ENCODE data around the gene CPED1. TPM values are rescaled to one million over a fixed set of nuclear protein-coding genes. Genes with fewer than 3 reads are reported as not detected.

The CPED1 gene
- total and polyA plus RNA-seq, 10 of the 15 experiments (the other 5 are each of a cell fraction or from before 2014, with no cell fraction given): 0.01 to 0.77 (median 0.10) TPM; not detected in 1

DNA sequence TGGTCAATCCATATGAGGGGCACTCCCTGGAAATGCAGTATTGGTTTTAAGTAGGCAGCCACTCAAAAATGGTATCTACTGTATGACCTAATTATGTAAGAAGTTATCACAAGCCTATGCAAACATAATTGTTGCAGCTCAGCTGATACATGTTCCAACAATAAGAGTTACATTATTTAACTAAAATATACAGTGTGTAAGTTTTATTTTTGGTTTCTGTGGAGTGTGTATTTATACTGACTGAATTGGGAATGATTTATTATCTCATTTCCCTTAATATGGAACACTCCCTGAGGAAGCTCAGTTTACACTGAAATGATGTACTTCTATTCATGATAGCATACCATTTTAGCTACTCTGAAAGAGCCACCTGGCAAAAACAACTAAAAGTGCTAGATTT, 40.5 kb upstream of the CPED1 start:
- TF ChIP-seq PAX5 (IDR thresholded peaks at IDR 0.05; ENCODE audit: borderline replicate concordance, low read depth, low read length) (no peak), NFYA (IDR thresholded peaks at IDR 0.05; ENCODE audit: borderline replicate concordance, low read depth, low read length) (no peak), ZSCAN29 (IDR thresholded peaks at IDR 0.05) (no peak), CHD1 (IDR thresholded peaks at IDR 0.05; ENCODE audit: low read depth, low read length) (no peak), SMARCA5 (IDR thresholded peaks at IDR 0.05) (no peak), CBX3 (IDR thresholded peaks at IDR 0.05; ENCODE audit: borderline replicate concordance, low read depth) (no peak), POLR2AphosphoS2 (IDR thresholded peaks at IDR 0.05; ENCODE audit: low read depth, low read length) (no peak)
- TF ChIP-seq, protein P1, sequence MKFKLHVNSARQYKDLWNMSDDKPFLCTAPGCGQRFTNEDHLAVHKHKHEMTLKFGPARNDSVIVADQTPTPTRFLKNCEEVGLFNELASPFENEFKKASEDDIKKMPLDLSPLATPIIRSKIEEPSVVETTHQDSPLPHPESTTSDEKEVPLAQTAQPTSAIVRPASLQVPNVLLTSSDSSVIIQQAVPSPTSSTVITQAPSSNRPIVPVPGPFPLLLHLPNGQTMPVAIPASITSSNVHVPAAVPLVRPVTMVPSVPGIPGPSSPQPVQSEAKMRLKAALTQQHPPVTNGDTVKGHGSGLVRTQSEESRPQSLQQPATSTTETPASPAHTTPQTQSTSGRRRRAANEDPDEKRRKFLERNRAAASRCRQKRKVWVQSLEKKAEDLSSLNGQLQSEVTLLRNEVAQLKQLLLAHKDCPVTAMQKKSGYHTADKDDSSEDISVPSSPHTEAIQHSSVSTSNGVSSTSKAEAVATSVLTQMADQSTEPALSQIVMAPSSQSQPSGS (IDR thresholded peaks at IDR 0.05; ENCODE audit: low read length): no peak
- SMC1A ChIA-PET (ENCODE audit: uncharacterized antibody, unreplicated experiment): interaction anchor here (0.7 to 1.9 kb wide), 9 partner anchors 14 to 191 kb away, joined by 3 to 11 read pairs (median 4); no protein-coding TSS in a partner anchor
- CTCF ChIA-PET: interaction anchor here (0.7 to 2.1 kb wide), 6 partner anchors 12 to 985 kb away, joined by 3 to 17 read pairs (median 4); no protein-coding TSS in a partner anchor
- no peak for DNase-seq (ENCODE audit: low read depth, low spot score)
- H2AFZ ChIP-seq (ENCODE audit: control insufficient read depth, low read depth, low read length): no peak overlapping the region
- POLR2A ChIA-PET: interaction anchor here (1.2 kb wide), 1 partner anchor 110 kb away, joined by 3 read pairs; no protein-coding TSS in a partner anchor
- no peak overlapping the region for H3K4me3 ChIP-seq
- H3K9ac ChIP-seq (ENCODE audit: control insufficient read depth, insufficient read depth, low read length): no peak overlapping the region
- no peak overlapping the region for H3K4me2 ChIP-seq (ENCODE audit: control insufficient read depth, insufficient read depth)
- no peaks in the 10 kb centered on the region for H4K20me1 ChIP-seq (ENCODE audit: control insufficient read depth, insufficient read depth)
- H3K9me3 ChIP-seq (replicated peaks; ENCODE audit: control insufficient read depth, insufficient read depth, low read length): no peaks in the 10 kb centered on the region
- FAIRE-seq: no peak
- RAD21 ChIA-PET (ENCODE audit: unreplicated experiment): interaction anchor here (0.8 to 1.7 kb wide), 3 partner anchors 48 to 156 kb away, joined by 3 to 7 read pairs (median 3); no protein-coding TSS in a partner anchor
- no TSS peak for BruUV-seq (replicated peaks)
- H3K27me3 ChIP-seq (replicated peaks in 1 of 2; ENCODE audit: control insufficient read depth in 2 of 2, insufficient read depth in 2 of 2, low read length in 1 of 2): no peaks in the 10 kb centered on the region
- intact Hi-C loops (cut with micrococcal nuclease; ENCODE audit: unreplicated experiment) (no loop called here), in situ Hi-C loops (cut with MboI) (no loop called here)
- peaks cover 22% of the 10 kb centered on the region for H3K79me2 ChIP-seq (ENCODE audit: control insufficient read depth, insufficient read depth, low read length)
- H3K27ac ChIP-seq (ENCODE audit: control insufficient read depth, insufficient read depth): no peak overlapping the region
- ATAC-seq: no peak
- H3K4me1 ChIP-seq (ENCODE audit: control insufficient read depth, insufficient read depth, low read length): 0 out of 2 replicates have a peak, but pooled peaks cover 5% of the 10 kb centered on the region
- no peaks in the 10 kb centered on the region for H3K36me3 ChIP-seq (ENCODE audit: control insufficient read depth in 2 of 2, insufficient read depth in 2 of 2, low read length in 1 of 2)
